ENCODE measurements around the gene VRTN.

Gene VRTN

GRCh38 chr14:74400031-74400685, 51.9 kb downstream of the VRTN start:
- DNase-seq: no peak

- DNase-seq: no peak
Measured at GRCh38 chr14:74400919-74401503, 52.7 kb downstream of the VRTN start.

GRCh38 chr14:74401504-74402241, 53.4 kb downstream of the VRTN start:
- DNase-seq: no peak

DNA sequence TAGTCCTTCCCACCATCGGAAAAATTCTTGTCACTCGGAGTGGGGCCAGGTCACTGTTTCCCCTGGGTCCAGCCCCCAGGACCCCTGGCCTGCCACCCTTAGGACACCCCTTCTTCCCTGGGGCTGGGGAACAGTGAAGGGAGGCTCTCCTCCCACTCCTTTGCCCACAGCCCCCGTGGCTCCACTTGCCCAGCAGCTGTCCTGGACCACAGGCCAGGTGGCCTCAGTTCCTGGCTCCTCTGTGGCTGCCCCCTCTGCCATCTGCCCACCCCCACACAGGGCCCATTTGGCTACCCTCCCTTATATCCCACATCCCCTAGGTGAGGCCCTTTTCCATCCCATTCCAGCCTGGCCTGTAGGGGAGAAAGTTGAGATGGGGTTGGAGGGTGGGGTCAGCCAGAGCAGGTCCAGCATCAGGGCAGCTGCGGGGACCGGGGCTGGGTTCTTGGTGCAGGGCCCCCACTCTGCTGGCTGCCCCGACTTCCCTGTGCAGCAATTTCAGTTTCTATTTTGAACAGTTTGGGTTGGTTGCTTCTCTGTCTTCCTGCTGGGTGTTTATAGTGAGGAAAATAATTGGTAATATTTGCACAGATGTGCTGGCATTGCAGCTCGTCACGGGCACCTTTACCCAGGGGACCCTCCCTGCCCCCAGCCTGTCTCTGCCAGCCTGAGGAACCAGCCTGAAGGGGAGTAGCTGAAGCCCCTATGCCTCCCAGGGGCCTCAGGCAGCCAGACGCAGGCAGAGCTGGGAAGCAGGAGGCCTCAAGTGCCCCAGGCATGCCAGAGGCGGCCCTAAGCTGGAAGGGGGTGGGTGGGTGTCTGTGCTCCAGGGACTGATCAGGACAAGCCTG, 54.4 kb downstream of the VRTN start:
- no peak for DNase-seq

- no peak for DNase-seq
Measured at GRCh38 chr14:74403619-74404417, 55.5 kb downstream of the VRTN start.

GRCh38 chr14:74404435-74404834, 56.2 kb downstream of the VRTN start:
- no peak for DNase-seq

DNA sequence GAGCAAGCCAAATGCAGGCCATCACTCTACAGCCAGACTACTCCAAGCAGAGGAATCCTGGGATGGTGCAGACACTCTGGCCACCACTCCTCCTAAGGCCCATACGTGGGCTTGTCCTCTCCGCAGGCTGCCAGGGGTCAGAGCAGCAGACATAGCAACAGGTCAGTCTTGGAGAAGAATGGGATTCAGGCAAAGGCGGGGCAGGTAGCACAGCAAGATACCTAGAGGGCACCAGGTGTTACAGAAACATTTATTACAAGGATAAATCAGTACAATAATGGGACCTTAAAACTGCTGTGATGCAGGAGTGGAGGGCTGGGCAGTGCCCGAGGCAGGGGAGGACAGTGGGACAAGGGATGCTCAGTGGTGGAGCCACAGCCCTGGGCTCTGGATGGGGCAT, 57.4 kb downstream of the VRTN start:
- DNase-seq: no peak

DNA sequence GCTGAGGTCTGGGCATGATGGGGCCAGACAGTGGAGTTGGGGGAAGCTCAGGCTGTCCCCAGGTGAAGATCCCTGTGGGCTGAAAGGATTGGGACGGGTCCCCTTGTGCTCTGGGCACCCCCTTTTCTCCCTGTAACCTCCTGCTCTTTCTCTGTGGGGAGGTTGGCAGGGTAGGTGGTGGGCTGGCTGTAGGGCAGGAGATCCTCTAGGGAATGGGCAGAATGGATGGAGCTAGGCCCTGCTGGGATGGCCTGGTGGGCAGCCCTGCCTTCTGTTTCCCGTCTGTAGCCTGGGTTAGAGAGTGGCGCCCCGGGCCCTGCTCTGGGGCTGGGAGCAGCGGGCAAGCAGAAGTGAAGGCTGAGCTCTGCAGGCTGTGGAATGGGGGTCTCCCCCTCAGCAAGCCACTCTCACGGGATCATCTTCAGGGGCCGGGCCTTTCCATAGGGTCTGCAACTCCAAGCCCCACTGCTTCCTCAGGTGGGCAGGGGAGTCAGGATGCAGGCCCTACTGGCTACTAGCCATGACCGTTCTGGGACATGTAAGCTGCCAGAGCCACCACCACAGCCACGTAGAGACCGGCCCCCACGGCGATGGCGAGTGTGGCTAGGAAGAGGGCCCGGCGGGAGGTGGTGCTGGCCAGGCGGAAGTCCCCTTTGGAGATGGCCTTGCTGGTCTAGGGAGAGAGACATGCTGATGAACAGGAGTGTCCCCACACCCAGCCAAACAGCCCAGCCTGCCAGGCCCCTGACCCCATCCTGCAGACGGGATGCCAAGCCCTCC, 58.9 kb downstream of the VRTN start:
- no peak for DNase-seq

GRCh38 chr14:74407801-74408154, 59.5 kb downstream of the VRTN start:
- DNase-seq: no peak

- no peak for DNase-seq
Measured at GRCh38 chr14:74408870-74409269, 60.6 kb downstream of the VRTN start.

- DNase-seq: no peak
Measured at GRCh38 chr14:74409441-74409840, 61.2 kb downstream of the VRTN start.

All from NCI-H1048 (cell line).